Endothelial cell (in vitro differentiated cells): ENCODE results near the gene INCENP. TPM values are rescaled to one million over a fixed set of nuclear protein-coding genes. Genes with fewer than 3 reads are reported as not detected.

ENCODE experiments used
- DNase-seq: peaks from one replicate; pipeline ENCODE4 v3.0.0; 2021; ENCODE audit warnings: low spot score
- H3K27ac Mint-ChIP-seq: one replicate; pipeline ENCODE4 v1.8.0; 2021; ENCODE audit warnings: mixed read lengths, inconsistent platforms; ENCODE audit not compliant: unreplicated experiment
- H3K27me3 Mint-ChIP-seq: one replicate; pipeline ENCODE4 v1.8.0; 2021; ENCODE audit warnings: mild to moderate bottlenecking, moderate library complexity, mixed read lengths, inconsistent platforms; ENCODE audit not compliant: unreplicated experiment
- H3K36me3 Mint-ChIP-seq: one replicate; pipeline ENCODE4 v1.8.0; 2021; ENCODE audit warnings: mild to moderate bottlenecking, low read depth, mixed read lengths, inconsistent platforms; ENCODE audit not compliant: unreplicated experiment
- H3K4me1 Mint-ChIP-seq: one replicate; pipeline ENCODE4 v1.8.0; 2021; ENCODE audit warnings: mild to moderate bottlenecking, mixed read lengths, inconsistent platforms; ENCODE audit not compliant: unreplicated experiment
- H3K4me3 Mint-ChIP-seq: one replicate; pipeline ENCODE4 v1.8.0; 2021; ENCODE audit warnings: mild to moderate bottlenecking, mixed read lengths, inconsistent platforms; ENCODE audit not compliant: unreplicated experiment
- H3K9me3 Mint-ChIP-seq: one replicate; pipeline ENCODE4 v1.8.0; 2021; ENCODE audit warnings: mixed read lengths, inconsistent platforms; ENCODE audit not compliant: unreplicated experiment
- CTCF ChIP-seq: fragments of 200-600 bp; sonication (generic); IDR thresholded peaks from one replicate; pipeline ENCODE4 v1.5.0; 2021; ENCODE audit warnings: antibody characterized with exemption; ENCODE audit not compliant: unreplicated experiment
- total RNA-seq: library from RNA; stranded (reverse); fragmentation: NEBNext Ultra II Directional; extraction: Animal tissue kit (Norgen Biotek cat#: 25700); gene quantifications from one replicate; pipeline ENCODE4 v1.2.1, GENCODE V29; 2021; ENCODE audit not compliant: unreplicated experiment

INCENP gene
- total RNA-seq, 1 donor from 2014 or later: 26.0 TPM

- no peaks in the 10 kb centered on the region for H3K4me1 Mint-ChIP-seq
- no peak overlapping the region for H3K4me3 Mint-ChIP-seq
- peaks cover 2% of the 10 kb centered on the region for H3K27me3 Mint-ChIP-seq
- no peaks in the 10 kb centered on the region for H3K9me3 Mint-ChIP-seq
- no peak overlapping the region for H3K27ac Mint-ChIP-seq
- no peak for TF ChIP-seq CTCF
- DNase-seq: no peak
- no peaks in the 10 kb centered on the region for H3K36me3 Mint-ChIP-seq
Observed at GRCh38 chr11:62087694-62088093, 36.1 kb upstream of the INCENP start.

GRCh38 chr11:62088331-62088933 lies 35.4 kb upstream of the INCENP start:
- TF ChIP-seq CTCF: no peak
- Mint-ChIP-seq H3K36me3 (no peaks in the 10 kb centered on the region), H3K27me3 (peaks cover 2% of the 10 kb centered on the region), H3K27ac (no peak overlapping the region), H3K4me1 (no peaks in the 10 kb centered on the region), H3K4me3 (no peak overlapping the region), H3K9me3 (no peaks in the 10 kb centered on the region)
- DNase-seq: no peak

GRCh38 chr11:62103141-62103540 lies 20.7 kb upstream of the INCENP start:
- Mint-ChIP-seq H3K27ac (no peak overlapping the region), H3K27me3 (no peaks in the 10 kb centered on the region), H3K9me3 (no peaks in the 10 kb centered on the region), H3K4me3 (no peak overlapping the region), H3K36me3 (no peaks in the 10 kb centered on the region), H3K4me1 (no peaks in the 10 kb centered on the region)
- DNase-seq: no peak
- no peak for TF ChIP-seq CTCF

GRCh38 chr11:62103986-62104385 lies 19.8 kb upstream of the INCENP start:
- H3K9me3 Mint-ChIP-seq: no peaks in the 10 kb centered on the region
- no peak for TF ChIP-seq CTCF
- H3K36me3 Mint-ChIP-seq: no peaks in the 10 kb centered on the region
- no peak overlapping the region for H3K4me3 Mint-ChIP-seq
- no peaks in the 10 kb centered on the region for H3K27me3 Mint-ChIP-seq
- H3K4me1 Mint-ChIP-seq: no peaks in the 10 kb centered on the region
- no peak for DNase-seq
- no peak overlapping the region for H3K27ac Mint-ChIP-seq

- H3K27ac Mint-ChIP-seq: no peak overlapping the region
- H3K36me3 Mint-ChIP-seq: no peaks in the 10 kb centered on the region
- TF ChIP-seq CTCF: no peak
- no peaks in the 10 kb centered on the region for H3K4me1 Mint-ChIP-seq
- no peak overlapping the region for H3K4me3 Mint-ChIP-seq
- no peak for DNase-seq
- H3K27me3 Mint-ChIP-seq: no peaks in the 10 kb centered on the region
- H3K9me3 Mint-ChIP-seq: no peaks in the 10 kb centered on the region
Observed at GRCh38 chr11:62104816-62105653, 18.8 kb upstream of the INCENP start.
